K562 (cell line): Measurements from ENCODE around the gene FOXK2. TPM values are rescaled to one million over a fixed set of nuclear protein-coding genes. Genes with fewer than 3 reads are reported as not detected.

Experiments used
- ELK3 ChIP-seq: fragments of 450-650 bp; formaldehyde crosslinking; IDR thresholded peaks from 2 replicates; pipeline ENCODE4 v1.4.0; 2020; ENCODE audit warnings: mild to moderate bottlenecking
- EP400 ChIP-seq: fragments of 450-650 bp; IDR thresholded peaks from 2 replicates; pipeline ENCODE4 v1.6.1; 2017; ENCODE audit warnings: antibody characterized with exemption, mild to moderate bottlenecking, moderate library complexity
- FOXP4 ChIP-seq: sonication (generic); formaldehyde crosslinking; IDR thresholded peaks from 2 replicates; pipeline ENCODE4 v1.8.0; 2022; ENCODE audit warnings: mild to moderate bottlenecking, missing genetic modification reagents, borderline replicate concordance
- KLF13 ChIP-seq: fragments of 450-650 bp; IDR thresholded peaks from 2 replicates; pipeline ENCODE4 v1.6.1; 2016; ENCODE audit warnings: missing genetic modification characterization, low read depth, mild to moderate bottlenecking, missing compliant biosample characterization, moderate library complexity, borderline replicate concordance
- POLR2H ChIP-seq: IDR thresholded peaks from 2 replicates; pipeline ENCODE4 v1.6.1; 2016; ENCODE audit warnings: missing genetic modification characterization, low read depth, mild to moderate bottlenecking, control low read depth, missing compliant biosample characterization, moderate library complexity
- SMARCB1 ChIP-seq: IDR thresholded peaks from 2 replicates; pipeline ENCODE4 v1.6.1; 2011; ENCODE audit warnings: improper control_type of control experiment, low read depth; ENCODE audit not compliant: insufficient read length
- ZNF41 ChIP-seq: fragments of 250-450 bp; sonication (Bioruptor Pico); conservative IDR thresholded peaks from 2 replicates; pipeline ENCODE4 v1.4.0; 2020; ENCODE audit warnings: mild to moderate bottlenecking
- polyA plus RNA-seq, 8 experiments: library from polyadenylated mRNA; depleted of rRNA in 4 of 8; stranded (reverse) in 5 of 8; unstranded in 3 of 8; fragments of >200 nt; fragmentation: Nextera tagmentation in 2 of 8; fragmentation: Illumina TruSeq in 1 of 8; extraction: Ambion mirVana in 2 of 8; extraction: Trizol in 1 of 8; gene quantifications; 2 replicates each; pipeline versions ENCODE4 v1.2.1 to v1.2.3, GENCODE V29; 2011 to 2014; ENCODE audit warnings: inconsistent platforms in 1 of 8, missing spikeins in 1 of 8
- total RNA-seq, 7 experiments: library from RNA; depleted of rRNA in 6 of 7; stranded (reverse); fragments of >200 nt in 6 of 7; fragmentation: Illumina TruSeq in 2 of 7; extraction: Trizol in 2 of 7; gene quantifications; 2 replicates each; pipeline versions ENCODE4 v1.2.1 to v1.2.3, GENCODE V29; 2011 to 2021; ENCODE audit warnings: low replicate concordance in 1 of 7
- TF ChIP-seq, protein P1 (sequence below), 2 experiments: fragments of 450-650 bp; formaldehyde crosslinking in 1 of 2; IDR thresholded peaks; 2 replicates each; pipeline versions ENCODE4 v1.4.0 to v1.6.1; 2014 to 2020; ENCODE audit warnings: mild to moderate bottlenecking in 2 of 2, borderline replicate concordance in 1 of 2, low read depth in 1 of 2
- TF ChIP-seq, protein P2 (sequence below): IDR thresholded peaks from 3 replicates; pipeline ENCODE4 v1.6.1; 2011; ENCODE audit warnings: borderline replicate concordance, mild to moderate bottlenecking; ENCODE audit not compliant: insufficient read length, insufficient read depth
- TF ChIP-seq, protein P3 (sequence below): sonication (generic); formaldehyde crosslinking; IDR thresholded peaks from 2 replicates; pipeline ENCODE4 v1.8.0; 2022; ENCODE audit warnings: missing genetic modification reagents, mild to moderate bottlenecking, moderate library complexity, borderline replicate concordance

The FOXK2 gene
- total and polyA plus RNA-seq, 9 of the 15 experiments (the other 6 are each of a cell fraction or from before 2014, with no cell fraction given), result 3.0 to 86.0 (median 44.1) TPM

GRCh38 chr17:82615084-82616020 is 95.8 kb downstream of the FOXK2 start (continued):
- TF ChIP-seq, protein P1, sequence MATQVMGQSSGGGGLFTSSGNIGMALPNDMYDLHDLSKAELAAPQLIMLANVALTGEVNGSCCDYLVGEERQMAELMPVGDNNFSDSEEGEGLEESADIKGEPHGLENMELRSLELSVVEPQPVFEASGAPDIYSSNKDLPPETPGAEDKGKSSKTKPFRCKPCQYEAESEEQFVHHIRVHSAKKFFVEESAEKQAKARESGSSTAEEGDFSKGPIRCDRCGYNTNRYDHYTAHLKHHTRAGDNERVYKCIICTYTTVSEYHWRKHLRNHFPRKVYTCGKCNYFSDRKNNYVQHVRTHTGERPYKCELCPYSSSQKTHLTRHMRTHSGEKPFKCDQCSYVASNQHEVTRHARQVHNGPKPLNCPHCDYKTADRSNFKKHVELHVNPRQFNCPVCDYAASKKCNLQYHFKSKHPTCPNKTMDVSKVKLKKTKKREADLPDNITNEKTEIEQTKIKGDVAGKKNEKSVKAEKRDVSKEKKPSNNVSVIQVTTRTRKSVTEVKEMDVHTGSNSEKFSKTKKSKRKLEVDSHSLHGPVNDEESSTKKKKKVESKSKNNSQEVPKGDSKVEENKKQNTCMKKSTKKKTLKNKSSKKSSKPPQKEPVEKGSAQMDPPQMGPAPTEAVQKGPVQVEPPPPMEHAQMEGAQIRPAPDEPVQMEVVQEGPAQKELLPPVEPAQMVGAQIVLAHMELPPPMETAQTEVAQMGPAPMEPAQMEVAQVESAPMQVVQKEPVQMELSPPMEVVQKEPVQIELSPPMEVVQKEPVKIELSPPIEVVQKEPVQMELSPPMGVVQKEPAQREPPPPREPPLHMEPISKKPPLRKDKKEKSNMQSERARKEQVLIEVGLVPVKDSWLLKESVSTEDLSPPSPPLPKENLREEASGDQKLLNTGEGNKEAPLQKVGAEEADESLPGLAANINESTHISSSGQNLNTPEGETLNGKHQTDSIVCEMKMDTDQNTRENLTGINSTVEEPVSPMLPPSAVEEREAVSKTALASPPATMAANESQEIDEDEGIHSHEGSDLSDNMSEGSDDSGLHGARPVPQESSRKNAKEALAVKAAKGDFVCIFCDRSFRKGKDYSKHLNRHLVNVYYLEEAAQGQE (IDR thresholded peaks at IDR 0.05; ENCODE audit: borderline replicate concordance), result no peak
- TF ChIP-seq, protein P1 (CRISPR knock-in tag; IDR thresholded peaks at IDR 0.05; ENCODE audit: low read depth), result no peak
- TF ChIP-seq, protein P2, sequence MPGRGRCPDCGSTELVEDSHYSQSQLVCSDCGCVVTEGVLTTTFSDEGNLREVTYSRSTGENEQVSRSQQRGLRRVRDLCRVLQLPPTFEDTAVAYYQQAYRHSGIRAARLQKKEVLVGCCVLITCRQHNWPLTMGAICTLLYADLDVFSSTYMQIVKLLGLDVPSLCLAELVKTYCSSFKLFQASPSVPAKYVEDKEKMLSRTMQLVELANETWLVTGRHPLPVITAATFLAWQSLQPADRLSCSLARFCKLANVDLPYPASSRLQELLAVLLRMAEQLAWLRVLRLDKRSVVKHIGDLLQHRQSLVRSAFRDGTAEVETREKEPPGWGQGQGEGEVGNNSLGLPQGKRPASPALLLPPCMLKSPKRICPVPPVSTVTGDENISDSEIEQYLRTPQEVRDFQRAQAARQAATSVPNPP, result no peak
- TF ChIP-seq, protein P3, sequence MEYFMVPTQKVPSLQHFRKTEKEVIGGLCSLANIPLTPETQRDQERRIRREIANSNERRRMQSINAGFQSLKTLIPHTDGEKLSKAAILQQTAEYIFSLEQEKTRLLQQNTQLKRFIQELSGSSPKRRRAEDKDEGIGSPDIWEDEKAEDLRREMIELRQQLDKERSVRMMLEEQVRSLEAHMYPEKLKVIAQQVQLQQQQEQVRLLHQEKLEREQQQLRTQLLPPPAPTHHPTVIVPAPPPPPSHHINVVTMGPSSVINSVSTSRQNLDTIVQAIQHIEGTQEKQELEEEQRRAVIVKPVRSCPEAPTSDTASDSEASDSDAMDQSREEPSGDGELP (CRISPR knock-in tag), result peak; percentile 24; the same call in 1 of the 2 replicates
- TF ChIP-seq EP400, result no peak
- no peak for TF ChIP-seq ZNF41
- no peak for TF ChIP-seq SMARCB1
- TF ChIP-seq POLR2H, result no peak
- no peak for TF ChIP-seq FOXP4 (CRISPR knock-in tag)
- TF ChIP-seq KLF13, result no peak
- TF ChIP-seq ELK3, result no peak
